ENCODE results near the gene MRPS16.
"Not testable (repeated sequence)": the region's sequence is repeated elsewhere in the genome, so short reads cannot be mapped to it uniquely, and the experiment has no call there.

Gene MRPS16

DNA sequence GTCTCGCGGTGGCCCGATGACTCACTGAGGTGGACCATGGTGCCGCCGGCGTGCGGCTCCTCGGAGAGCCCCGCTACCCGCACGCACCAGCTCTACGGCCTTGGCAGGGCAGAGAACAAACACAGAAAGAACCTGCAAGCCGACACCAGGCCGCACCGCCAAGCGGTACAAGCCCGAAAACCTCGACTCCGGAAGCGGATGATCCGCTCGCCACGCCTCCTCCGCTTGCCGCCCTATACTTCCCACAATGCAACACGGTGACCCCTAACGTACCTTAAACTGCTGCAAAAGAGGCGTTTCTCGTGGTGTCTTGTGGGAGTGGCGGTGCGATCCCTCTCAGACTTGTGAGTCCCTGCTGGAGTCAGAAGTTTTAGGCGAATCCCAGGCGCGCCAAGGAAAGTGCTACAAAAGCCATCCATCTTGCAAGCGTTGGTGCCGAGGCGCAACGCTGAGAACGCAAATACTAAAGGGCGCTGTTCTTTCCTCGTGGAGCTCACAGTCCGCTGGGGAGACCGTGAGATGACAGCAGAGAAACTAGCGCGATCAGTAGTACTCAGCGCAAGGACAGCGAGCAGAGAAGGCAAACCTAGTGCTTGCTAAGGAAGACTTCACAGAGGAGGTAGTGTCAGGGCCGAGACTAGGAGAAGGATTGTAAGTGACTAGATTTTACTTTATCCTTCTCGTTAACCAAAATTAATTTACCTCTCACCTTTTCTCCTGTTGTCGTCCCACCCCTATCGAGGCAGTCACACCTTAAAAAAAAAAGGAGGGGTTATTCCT, at the start of gene MRPS16:
Gene MRPS16 (minus strand): TSS at position 200 of the 780 bp plus-strand sequence. CDS start 162 bp downstream, at position 38.
- peak; percentile 70 to 73 for DNase-seq (ENCODE audit: low read depth in 2 of 2)

DNA sequence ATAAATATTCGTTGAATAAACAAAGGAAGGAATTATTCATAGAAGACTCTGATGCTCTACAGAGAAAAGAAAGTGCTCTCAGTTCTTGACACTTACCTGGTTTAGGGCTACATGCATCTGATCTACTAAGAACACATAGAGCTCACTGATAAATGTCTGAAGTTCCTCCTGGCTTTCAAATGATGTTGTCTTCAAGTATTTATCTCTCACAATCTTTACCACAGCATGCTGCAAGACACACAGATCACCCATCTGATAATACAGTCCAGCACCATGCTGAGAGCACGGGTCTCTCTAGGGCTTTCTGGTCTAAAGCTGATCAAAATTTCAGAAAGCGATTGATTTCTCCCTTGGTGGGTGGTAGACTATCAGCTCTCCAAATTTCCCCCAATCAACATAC, 44.5 kb upstream of the MRPS16 start:
- DNase-seq (ENCODE audit: low read depth in 2 of 2): no peak

DNA sequence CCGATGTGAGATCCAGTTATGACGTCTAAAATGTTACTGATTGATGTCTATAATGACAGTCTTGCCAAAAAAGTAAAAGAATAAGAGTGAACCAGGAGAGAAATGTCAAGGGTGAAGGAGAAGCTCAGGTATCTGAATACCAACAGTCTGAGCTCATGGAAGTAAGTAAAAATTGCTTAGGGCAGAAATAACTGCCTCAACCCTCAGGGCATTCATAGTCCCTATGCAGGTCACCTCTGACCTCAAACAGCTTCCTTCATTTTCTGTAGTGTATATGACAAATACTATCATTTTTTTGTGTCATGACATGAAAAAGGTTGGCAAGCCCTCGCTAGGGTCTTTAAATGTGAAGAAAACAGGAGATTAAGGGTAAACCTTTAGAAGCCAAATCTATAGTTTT, 41.0 kb upstream of the MRPS16 start:
- DNase-seq (ENCODE audit: low read depth in 2 of 2): no peak

DNA sequence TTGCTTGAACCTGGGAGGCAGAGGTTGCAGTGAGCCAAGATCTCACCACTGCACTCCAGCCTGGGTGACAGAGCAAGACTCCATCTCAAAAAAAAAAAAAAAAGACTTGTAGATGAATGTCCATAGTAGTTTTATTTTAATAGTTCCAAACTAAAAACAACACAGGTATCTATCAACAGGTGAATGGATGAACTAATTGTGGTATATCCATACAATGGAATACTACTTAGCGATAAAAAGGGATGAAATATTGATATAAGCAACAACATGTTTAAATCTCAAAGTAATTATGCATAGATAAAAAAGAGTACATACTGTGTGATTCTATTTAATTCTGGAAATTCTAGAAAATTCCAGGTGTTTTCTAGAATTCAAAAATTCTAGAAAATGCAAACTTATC, 37.5 kb upstream of the MRPS16 start:
- DNase-seq (ENCODE audit: low read depth in 2 of 2): no peak

DNA sequence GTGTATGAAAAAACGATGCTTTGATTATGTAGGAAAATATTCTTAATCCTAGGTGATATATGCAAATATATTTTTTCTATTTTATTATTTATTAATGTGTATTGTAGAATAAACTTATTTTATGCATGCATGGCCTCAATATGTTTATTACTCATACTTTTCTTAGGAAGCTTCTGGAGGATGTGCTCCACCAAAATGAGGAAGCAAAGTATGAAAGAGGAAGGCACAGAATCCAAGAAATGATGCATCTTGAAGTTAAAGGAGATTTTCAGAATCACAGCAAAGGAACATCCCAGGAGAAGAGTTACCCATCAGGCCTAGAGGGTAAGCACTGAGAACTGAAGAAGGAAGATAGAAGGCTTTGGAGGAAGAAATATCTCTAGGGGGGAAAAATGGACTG, 35.0 kb upstream of the MRPS16 start:
- DNase-seq (ENCODE audit: low read depth in 2 of 2): no peak

DNA sequence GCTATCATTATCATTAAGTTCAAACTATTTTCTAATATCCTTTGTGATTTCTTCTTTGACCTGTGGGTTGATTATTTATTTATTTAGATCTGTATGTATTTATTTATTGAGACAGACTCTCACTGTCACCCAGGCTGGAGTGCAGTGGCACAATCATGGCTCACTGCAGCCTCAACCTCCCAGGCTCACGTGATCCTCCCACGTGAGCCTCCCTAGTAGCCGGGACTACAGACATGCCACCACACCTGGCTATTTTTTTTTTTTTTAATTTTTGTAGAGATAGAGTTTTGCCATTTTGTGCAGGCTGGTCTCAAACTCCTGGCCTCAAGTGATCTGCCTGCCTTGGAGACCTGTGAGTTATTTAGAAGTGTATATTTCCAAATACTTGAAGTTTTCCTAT, 28.7 kb upstream of the MRPS16 start:
- no peak for DNase-seq (ENCODE audit: low read depth in 2 of 2)

DNA sequence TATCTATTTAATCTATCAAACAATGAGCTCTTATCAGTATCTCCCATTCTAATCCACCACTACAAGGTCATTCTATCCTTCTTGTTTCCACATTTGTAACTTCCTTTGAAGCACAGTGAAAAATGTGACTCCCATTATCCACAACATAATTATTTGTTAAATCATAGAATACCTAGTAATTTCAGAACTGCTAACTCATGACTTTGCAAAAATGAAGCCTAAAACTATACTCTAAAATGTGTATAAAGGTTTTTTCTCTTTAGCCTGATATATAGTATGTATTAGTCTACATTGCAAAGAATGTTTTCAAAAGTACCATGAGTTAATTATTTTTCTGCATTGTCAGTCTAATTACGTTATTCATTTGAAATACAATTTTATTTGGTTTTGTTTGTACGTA, 12.0 kb upstream of the MRPS16 start:
- DNase-seq (ENCODE audit: low read depth in 2 of 2): no peak

DNA sequence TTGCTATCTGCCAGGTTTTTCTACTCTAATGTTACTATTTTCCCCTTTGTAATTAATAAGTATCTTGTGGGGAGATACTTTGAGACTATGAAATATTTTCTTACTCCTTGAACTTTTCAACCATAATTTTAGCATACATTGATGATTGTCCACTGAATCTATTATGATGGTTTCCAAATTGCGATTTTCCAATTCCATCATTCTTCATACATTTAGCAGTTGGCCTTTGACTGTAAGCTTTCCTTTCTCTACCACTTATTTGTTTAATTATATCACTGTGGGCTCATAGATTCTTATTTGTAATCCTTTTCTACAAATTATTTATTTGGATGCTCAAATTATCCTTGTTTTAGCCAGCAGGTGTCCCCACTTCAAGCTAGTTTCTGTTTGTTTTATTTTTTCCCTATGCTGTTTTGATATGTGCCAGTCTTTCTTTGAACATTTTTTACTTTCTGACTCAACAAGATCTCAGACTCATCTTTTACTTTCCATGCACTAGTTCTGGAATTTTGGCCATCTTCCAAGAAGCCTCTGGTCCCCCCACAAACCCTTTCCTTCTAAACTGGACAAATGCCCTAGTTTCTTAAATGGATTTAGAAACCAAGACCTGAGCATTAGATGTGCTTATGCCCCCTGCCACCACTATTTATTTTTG, 11.4 kb upstream of the MRPS16 start:
- no peak for DNase-seq (ENCODE audit: low read depth in 2 of 2)

DNA sequence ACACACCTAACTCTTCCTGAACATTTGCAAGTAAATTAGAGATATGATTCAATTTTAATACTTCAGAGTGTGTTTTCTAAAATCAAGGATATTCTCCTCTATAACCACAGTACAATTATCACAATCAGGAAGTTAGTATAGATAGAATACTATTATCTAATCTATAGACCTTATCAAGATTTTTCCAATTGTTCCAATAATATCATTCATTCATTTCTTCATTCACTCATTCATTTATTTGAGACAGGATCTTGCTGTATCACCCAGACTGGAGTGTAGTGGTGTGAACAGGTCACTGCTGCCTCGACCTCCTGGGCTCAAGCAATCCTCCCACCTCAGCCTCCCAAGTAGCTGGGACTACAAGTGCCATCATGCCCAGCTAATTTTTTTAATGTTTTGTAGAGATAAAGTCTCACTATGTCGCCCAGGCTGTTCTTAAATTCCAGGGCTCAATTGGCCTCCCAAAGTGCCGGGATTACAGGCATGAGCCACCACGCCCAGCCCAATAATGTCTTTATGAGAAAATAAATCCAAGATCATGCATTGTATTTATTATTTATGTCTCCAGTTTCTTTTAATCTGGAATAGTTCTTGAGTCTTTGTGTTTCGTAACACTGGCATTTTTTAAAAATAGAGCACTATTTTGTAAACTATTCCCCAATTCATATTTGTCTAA, 10.6 kb upstream of the MRPS16 start:
- no peak for DNase-seq (ENCODE audit: low read depth in 2 of 2)

DNA sequence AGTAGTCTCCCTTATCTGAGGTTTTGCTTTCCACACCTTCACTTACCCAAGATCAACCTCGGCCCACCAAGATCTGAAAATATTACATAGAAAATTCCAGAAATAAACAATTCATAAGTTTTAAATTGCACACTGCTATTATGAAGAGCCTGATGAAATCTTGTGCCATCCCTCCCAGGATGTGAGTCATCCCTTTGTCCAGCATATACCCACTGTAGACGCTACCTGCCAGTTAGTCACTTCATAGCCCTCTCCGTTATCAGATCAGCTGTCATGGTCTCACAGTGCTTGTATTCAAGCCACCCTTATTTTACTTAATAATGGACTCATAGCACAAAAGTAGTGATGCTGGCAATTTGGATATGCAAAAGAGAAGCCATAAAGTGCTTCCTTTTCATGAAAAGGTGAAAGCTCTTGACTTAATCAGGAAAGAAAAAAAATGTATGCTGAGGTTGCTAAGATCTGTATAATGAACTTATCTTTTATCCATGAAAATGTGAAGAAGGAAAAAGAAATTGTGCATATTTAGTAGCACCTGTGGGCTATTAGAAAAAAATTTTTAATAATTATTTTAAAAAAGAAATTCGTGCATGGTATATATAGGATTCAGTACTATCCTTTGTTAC, 9.8 kb upstream of the MRPS16 start:
- no peak for DNase-seq (ENCODE audit: low read depth in 2 of 2)

DNA sequence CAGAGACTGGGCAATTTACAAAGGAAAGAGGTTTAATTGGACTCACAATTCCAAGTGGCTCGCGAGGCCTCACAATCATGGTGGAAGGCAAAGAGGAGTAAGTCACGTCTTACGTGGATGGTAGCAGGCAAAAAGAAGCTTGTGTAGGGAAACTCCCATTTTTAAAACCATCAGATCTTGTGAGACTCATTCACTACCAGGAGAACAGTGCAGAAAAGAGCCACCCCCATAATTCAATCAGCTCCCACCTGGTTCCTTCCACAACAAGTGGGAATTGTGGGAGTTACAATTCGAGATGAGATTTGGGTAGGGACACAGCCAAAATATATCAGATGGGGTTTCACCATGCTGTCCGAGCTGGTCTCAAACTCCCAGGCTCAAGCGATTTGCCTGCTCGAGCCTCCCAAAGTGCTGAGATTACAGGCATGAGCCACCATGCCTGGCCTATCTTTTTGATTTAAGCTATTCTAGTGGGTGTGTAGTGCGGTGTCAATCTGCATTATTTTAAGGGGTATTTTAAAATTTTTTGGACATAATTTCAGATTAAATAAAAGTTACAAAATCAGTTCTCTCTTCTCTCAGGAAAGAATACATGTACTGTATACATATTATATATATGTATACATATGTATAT, 9.0 kb upstream of the MRPS16 start:
- DNase-seq (ENCODE audit: low read depth in 2 of 2): no peak

DNA sequence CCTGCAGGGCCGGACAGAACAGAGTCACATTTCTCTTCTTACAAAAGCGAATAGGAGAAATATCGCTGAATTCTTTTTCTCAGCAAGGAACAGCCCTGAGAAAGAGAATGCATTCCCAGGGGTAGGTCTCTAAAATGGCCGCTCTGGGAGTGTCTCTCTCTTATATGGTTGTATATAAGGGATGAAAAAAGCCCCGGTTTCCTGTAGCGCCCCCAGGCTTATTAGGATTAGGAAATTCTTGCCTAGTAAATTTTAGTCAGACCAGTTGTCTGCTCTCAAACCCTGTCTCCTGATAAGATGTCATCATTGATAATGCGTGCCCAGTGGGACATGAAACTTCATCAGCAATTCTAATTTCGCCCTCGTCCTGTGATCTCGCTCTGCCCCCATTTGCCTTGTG, 6.2 kb upstream of the MRPS16 start:
- DNase-seq (ENCODE audit: low read depth in 2 of 2): not testable (repeated sequence)

DNA sequence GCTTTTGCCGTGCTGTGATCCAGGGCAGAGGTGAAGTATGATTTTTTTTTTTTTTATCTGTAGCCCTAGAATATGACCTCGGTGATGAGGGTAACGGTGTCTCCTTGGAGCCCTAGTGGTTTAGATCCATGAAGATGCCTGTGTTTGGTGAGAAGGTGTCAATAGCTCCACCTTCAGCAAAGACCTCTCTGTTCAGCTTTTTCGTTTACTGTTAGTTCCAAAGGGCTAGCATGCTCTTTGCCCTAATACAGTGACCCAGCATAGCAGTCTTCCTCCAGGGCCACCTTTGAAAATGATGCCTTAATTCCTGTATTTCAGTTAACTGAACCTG, 746 bp upstream of the MRPS16 start:
- DNase-seq (ENCODE audit: low read depth in 2 of 2): no peak

DNA sequence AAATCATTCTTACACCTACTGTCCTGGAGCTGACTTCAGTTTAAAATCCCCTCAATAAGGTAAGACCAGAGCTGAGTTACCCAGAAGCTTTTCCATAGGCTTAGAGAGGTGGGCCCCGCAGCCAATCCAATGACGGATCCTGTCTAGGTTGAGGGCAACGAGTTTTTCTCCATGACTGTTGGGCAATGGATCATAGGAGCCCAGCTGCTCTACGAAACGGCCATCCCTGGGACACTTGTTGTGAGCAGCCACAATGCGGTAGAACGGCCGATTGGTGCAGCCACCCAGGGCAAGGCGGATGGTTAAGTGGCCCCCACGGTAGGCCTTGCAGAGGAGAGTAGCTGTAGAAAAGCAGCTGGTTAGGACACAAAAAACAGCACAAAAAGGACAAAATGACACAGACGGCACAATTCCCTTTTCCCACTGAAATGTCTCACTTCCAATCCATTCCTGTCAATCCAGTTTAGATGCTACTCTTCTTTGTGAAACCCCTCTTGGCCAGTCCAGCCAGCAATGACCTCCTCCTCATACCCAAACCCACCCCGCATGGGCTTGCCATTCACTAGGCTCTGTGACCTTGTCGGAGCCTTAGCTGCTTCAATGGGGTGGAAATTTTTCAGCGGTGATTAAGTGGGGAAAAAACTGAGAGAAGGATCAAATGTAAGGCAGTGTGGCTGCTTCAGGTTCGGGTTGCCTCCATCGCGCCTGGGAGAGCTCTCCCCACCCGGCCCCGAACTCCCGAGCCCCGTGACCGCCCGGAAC, 580 bp downstream of the MRPS16 start:
- no peak for DNase-seq (ENCODE audit: low read depth in 2 of 2)

DNA sequence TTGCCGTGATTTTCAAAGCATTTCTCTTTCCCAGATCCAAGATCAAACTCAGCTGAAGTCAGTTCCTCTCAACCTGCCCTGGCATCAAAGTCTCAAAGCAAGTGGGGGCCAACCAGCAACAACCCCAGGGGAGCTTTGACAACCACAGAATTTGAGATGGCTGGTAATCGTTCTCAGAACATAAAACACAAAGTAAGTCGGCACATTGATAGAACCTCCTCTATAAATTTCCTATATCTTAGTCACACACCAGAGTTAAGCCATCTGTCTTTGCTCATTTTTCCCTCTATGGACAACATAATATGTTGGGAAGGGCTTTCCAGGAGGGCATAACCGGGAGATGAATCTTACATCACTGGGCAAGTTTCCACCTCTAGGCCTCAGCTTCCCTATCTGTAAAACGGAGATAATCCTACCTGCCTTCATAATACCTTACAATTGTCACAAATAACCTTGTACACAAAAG, 4.2 kb downstream of the MRPS16 start:
- no peak for DNase-seq (ENCODE audit: low read depth in 2 of 2)

DNA sequence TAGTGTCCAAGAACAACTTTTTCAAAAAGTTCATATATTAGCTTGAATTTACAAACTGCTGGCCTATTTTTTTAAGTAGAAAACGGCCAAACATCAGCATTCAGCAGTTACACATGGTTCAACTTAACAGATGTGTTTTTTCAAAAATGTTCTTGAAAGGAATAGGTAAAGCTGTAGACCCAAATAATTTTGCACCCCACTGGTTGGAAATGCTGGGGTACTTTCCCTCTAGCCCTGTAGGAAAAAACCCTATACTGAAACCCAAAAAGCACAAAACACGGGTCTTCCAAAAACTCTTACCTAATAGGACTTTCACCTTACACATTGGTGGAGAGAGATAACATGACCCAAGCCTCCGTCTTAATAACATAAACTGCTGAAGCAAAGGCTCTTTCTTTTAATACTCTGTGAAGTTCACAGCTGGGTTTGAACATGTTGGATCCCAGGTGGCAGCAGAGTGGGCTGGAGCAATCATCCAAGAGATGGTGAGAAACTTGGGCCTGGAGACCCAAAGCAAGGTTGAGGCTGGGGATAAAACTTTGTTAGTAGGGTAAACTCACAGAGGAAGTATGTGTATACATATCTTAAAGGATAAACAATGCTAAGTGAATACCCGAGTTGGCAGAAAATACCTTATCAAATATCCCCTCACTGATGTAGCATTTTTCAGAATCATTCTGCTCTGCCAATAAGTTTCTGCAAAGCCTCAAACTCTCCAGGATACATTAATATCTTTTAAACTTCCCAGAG, 4.8 kb downstream of the MRPS16 start:
- DNase-seq (ENCODE audit: low read depth in 2 of 2): no peak

DNA sequence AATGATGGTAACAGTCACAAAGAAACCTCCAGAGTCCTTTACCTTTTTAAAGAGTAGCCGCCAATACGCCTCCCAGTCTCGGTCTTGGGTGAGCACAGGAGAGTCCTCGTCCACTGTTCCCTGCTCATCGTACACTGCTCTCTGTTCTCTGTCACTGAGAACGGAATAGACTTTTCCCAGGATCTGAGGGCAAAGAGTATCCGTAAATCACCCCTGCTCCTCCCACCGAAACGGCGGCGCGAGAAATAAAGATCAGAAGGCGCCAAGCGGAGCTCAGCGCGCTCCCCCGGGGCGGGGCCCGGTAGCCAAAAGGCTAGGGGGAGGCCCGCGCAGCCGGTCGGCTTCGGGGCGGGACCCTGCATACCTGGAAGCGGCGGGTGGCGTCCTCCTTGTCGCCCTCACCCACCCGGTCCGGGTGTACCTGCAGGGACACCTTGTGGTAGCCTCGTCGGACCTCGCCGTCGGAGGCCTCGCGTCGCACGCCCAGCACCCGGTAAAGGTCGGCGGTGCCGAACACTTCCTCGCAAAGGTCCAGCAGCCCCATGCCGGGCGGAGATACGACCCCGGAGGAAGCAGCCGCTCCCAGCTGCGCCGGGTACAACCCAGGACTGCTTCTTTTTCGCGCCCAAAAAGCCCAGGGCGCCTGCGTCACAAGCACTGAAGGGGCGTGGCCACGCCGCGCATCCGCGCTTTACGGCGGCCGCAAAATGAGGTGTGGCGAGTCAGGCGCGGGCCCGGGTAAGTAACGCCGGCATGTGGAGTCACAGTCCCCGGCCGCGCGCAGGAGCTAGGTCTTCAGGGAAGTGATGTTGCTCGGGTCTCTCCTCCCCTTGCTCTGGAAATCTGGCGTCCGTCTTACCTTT, 5.6 kb downstream of the MRPS16 start, which contains the start of gene DNAJC9:
Gene DNAJC9 (minus strand): TSS at position 610 of the 863 bp plus-strand sequence. CDS start 66 bp downstream, at position 544.
- DNase-seq (ENCODE audit: low read depth in 2 of 2): peak; percentile 89 to 97

DNA sequence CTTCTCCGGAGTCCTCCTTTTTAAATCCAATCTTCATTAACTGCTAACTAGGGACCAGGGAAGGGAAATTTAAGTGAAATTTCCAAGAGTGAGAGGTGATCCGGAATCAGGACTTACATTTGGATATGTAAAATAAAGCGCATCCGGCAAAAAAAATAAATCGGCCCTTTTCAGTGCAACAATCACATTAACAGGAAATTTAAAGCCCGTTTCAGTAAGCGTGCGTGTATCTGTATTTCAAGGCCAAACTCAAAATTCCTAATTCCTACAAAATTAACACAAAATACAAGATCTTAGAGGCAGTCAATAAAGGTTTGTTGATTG, 6.2 kb downstream of the MRPS16 start:
- no peak for DNase-seq (ENCODE audit: low read depth in 2 of 2)

DNA sequence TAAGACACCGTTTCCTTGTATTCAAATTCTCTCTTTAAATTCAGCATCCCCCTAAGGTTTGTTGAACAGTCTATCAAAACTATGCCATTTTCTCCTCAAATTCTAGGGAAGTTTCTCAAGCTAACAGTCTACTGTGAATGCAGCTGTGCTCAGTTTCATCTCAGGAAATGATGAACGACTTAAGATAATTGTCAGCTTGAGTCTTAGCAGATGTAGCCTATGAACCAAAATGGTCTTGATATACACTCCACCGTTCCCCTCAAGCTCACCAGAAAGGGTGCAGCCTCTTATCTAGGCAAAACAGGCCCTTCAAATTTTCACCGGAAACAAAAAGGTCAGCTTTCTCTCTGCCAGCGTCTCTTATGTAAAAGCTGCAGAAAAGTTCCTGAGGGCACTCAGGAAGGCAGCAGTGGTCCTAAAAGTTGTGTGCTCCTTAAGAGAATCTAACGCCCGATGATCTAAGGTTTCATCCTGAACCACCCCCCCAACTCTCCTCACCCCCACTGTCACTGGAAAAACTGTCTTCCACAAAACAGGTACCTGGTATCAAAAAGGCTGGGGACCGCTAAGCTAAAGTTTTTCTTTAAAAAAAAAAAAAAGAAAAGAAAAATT, 7.5 kb downstream of the MRPS16 start:
- no peak for DNase-seq (ENCODE audit: low read depth in 2 of 2)
